GM12878 (cell line): Measurements from ENCODE around the gene SLC15A4. TPM values are rescaled to one million over a fixed set of nuclear protein-coding genes. Genes with fewer than 3 reads are reported as not detected.
"Not testable (repeated sequence)": the region's sequence is repeated elsewhere in the genome, so short reads cannot be mapped to it uniquely, and the experiment has no call there.

ENCODE experiments used
- ATAC-seq: fragments of 200-7000 bp; cut with Tn5 transposase; 3 replicates; pipeline ENCODE4 v1.9.1; 2020; ENCODE audit warnings: mild to moderate bottlenecking, moderate library complexity
- BruUV-seq: library from RNA; stranded (reverse); fragments of 400-500 nt; replicated peaks from 2 replicates; lab custom pipeline; 2021; lab: Mats Ljungman, UMichigan
- CTCF ChIA-PET: fragments of 300-600 bp; sonication (Branson Sonifier 250); formaldehyde crosslinking; extraction: SDS; loops from one replicate; lab custom pipeline; 2021; ENCODE audit warnings: inconsistent platforms; lab: Yijun Ruan, JAX
- POLR2A ChIA-PET: fragments of 350-600 bp; formaldehyde crosslinking; extraction: SDS; loops from one replicate; lab custom pipeline; 2021; ENCODE audit warnings: inconsistent platforms; lab: Charles Lee
- RAD21 ChIA-PET: fragments of 300-600 bp; sonication (Branson Sonifier 250); formaldehyde crosslinking; loops from one replicate; lab custom pipeline; 2023; ENCODE audit warnings: antibody characterized with exemption; ENCODE audit not compliant: unreplicated experiment; lab: Charles Lee
- SMC1A ChIA-PET: fragments of 300-600 bp; sonication (Branson Sonifier 250); formaldehyde crosslinking; loops from one replicate; lab custom pipeline; 2023; ENCODE audit not compliant: unreplicated experiment, uncharacterized antibody; lab: Charles Lee
- DNase-seq: peaks from one replicate; pipeline ENCODE4 v3.0.0-alpha.2; 2011; ENCODE audit warnings: low read depth, low spot score
- FAIRE-seq: peaks from 3 replicates; lab custom pipeline; 2011; peaks lifted over from hg19 to GRCh38; lab: Jason Lieb, UNC
- H2AFZ ChIP-seq: 2 replicates; pipeline ENCODE4 v1.6.0; 2011; ENCODE audit warnings: low read depth, low read length, control low read depth; ENCODE audit not compliant: control insufficient read depth
- H3K27ac ChIP-seq: 2 replicates; pipeline ENCODE4 v1.5.1; 2011; ENCODE audit warnings: control low read depth; ENCODE audit not compliant: control insufficient read depth, insufficient read depth
- H3K27me3 ChIP-seq, 2 experiments: replicated peaks in 1 of 2; 2 replicates each; pipeline versions ENCODE4 v1.6.0 to v1.6.1; 2011; ENCODE audit warnings: low read length in 1 of 2; ENCODE audit not compliant: control insufficient read depth in 2 of 2, insufficient read depth in 2 of 2
- H3K36me3 ChIP-seq, 2 experiments: 2 replicates each; pipeline ENCODE4 v1.5.1; 2011; ENCODE audit warnings: low read length in 1 of 2; ENCODE audit not compliant: control insufficient read depth in 2 of 2, insufficient read depth in 2 of 2
- H3K4me1 ChIP-seq: 2 replicates; pipeline ENCODE4 v1.6.1; 2011; ENCODE audit warnings: mild to moderate bottlenecking, low read length, moderate library complexity, mixed read lengths; ENCODE audit not compliant: control insufficient read depth, insufficient read depth
- H3K4me2 ChIP-seq: 2 replicates; pipeline ENCODE4 v1.6.0; 2011; ENCODE audit warnings: control low read depth; ENCODE audit not compliant: control insufficient read depth, insufficient read depth
- H3K4me3 ChIP-seq: fragments of 200-600 bp; sonication (generic); 2 replicates; pipeline ENCODE4 v1.5.1; 2016
- H3K79me2 ChIP-seq: 2 replicates; pipeline ENCODE4 v1.6.0; 2011; ENCODE audit warnings: low read length; ENCODE audit not compliant: control insufficient read depth, insufficient read depth
- H3K9ac ChIP-seq: 2 replicates; pipeline ENCODE4 v1.8.0; 2011; ENCODE audit warnings: low read length, control low read depth, mixed read lengths; ENCODE audit not compliant: control insufficient read depth, insufficient read depth
- H3K9me3 ChIP-seq: replicated peaks from 3 replicates; pipeline ENCODE4 v1.5.1; 2011; ENCODE audit warnings: mild to moderate bottlenecking, low read length; ENCODE audit not compliant: control insufficient read depth, insufficient read depth
- H4K20me1 ChIP-seq: 2 replicates; pipeline ENCODE4 v1.6.0; 2011; ENCODE audit not compliant: control insufficient read depth, insufficient read depth
- FOS ChIP-seq: IDR thresholded peaks from 3 replicates; pipeline ENCODE4 v1.6.1; 2011; ENCODE audit warnings: borderline replicate concordance; ENCODE audit not compliant: insufficient read length; ENCODE audit errors: extremely low read depth
- IRF4 ChIP-seq: IDR thresholded peaks from 2 replicates; pipeline ENCODE4 v1.6.1; 2011; ENCODE audit warnings: low read depth, low read length
- SRF ChIP-seq, 2 experiments: IDR thresholded peaks; 2 replicates each; pipeline ENCODE4 v1.6.1; 2011; ENCODE audit warnings: low read depth in 2 of 2, low read length in 2 of 2, mild to moderate bottlenecking in 1 of 2, moderate library complexity in 1 of 2
- YY1 ChIP-seq: IDR thresholded peaks from 2 replicates; pipeline ENCODE4 v1.6.1; 2011; ENCODE audit warnings: low read depth, mild to moderate bottlenecking, low read length
- WGBS: methylation state at CpG from one replicate; pipeline ENCODE4 v1.1.6; 2016; ENCODE audit warnings: low lambda C conversion rate; ENCODE audit not compliant: insufficient replicate concordance, insufficient coverage; ENCODE audit errors: missing lambda C conversion rate; 5-methylcytosine and 5-hydroxymethylcytosine counted together
- in situ Hi-C: fragments of 300-500 bp; cut with MboI; formaldehyde crosslinking; loops from 9 replicates; pipeline ENCODE4 v1.14.3; 2018; ENCODE audit warnings: mixed read lengths
- intact Hi-C: fragments of 100-400 bp; cut with micrococcal nuclease; formaldehyde crosslinking; loops from one replicate; pipeline ENCODE4 v1.14.2; 2022; ENCODE audit not compliant: unreplicated experiment
- polyA plus RNA-seq, 11 experiments: library from polyadenylated mRNA; depleted of rRNA in 4 of 11; unstranded in 6 of 11; stranded (reverse) in 5 of 11; fragments of >200 nt; fragmentation: Nextera tagmentation in 4 of 11; fragmentation: Illumina TruSeq in 1 of 11; extraction: Ambion mirVana in 4 of 11; extraction: Trizol in 1 of 11; gene quantifications; 1 replicate in 1 of 11; 2 replicates in 10 of 11; pipeline versions ENCODE4 v1.2.1 to v1.2.3, GENCODE V29; 2011 to 2016; ENCODE audit warnings: inconsistent platforms in 2 of 11, missing spikeins in 2 of 11, low read depth in 1 of 11
- total RNA-seq, 4 experiments: library from RNA; depleted of rRNA in 3 of 4; stranded (reverse); fragments of >200 nt in 3 of 4; fragmentation: Illumina TruSeq in 1 of 4; extraction: Trizol in 1 of 4; gene quantifications; 2 replicates each; pipeline versions ENCODE4 v1.2.1 to v1.2.3, GENCODE V29; 2013 to 2021

The SLC15A4 gene
- total and polyA plus RNA-seq, 10 of the 15 experiments (the other 5 are each of a cell fraction or from before 2014, with no cell fraction given): 12.7 to 257 (median 36.6) TPM

GRCh38 chr12:128849806-128850205 is 26.0 kb upstream of the SLC15A4 start:
- ATAC-seq, FAIRE-seq, H3K9ac ChIP-seq, DNase-seq, H4K20me1 ChIP-seq, H3K27ac ChIP-seq, H2AFZ ChIP-seq, H3K4me1 ChIP-seq, CTCF ChIA-PET, H3K79me2 ChIP-seq, intact Hi-C loops, H3K9me3 ChIP-seq, H3K27me3 ChIP-seq, H3K36me3 ChIP-seq, in situ Hi-C loops, H3K4me2 ChIP-seq, BruUV-seq, H3K4me3 ChIP-seq: not testable (repeated sequence)
- ChIA-PET POLR2A (interaction anchor here (1.1 kb wide), 1 partner anchor 26 kb away, joined by 3 read pairs; the partner anchor contains the start of gene SLC15A4), RAD21 (interaction anchor here (1.0 to 1.5 kb wide), 2 partner anchors 20 to 21 kb away, joined by 4 to 5 read pairs; no protein-coding TSS in a partner anchor), SMC1A (interaction anchor here (1.7 kb wide), 1 partner anchor 19 kb away, joined by 4 read pairs; no protein-coding TSS in a partner anchor)
- peak; percentile 54; the same call in 1 of the 2 replicates for TF ChIP-seq YY1
- TF ChIP-seq SRF (IDR thresholded peaks at IDR 0.05; ENCODE audit: low read depth in 2 of 2, low read length in 2 of 2): peak in 1 of 2 experiments; percentile 56; a peak in 1 of 4 replicates
- 48% methylated on average over 6 of the region's 6 CpGs for WGBS

DNA sequence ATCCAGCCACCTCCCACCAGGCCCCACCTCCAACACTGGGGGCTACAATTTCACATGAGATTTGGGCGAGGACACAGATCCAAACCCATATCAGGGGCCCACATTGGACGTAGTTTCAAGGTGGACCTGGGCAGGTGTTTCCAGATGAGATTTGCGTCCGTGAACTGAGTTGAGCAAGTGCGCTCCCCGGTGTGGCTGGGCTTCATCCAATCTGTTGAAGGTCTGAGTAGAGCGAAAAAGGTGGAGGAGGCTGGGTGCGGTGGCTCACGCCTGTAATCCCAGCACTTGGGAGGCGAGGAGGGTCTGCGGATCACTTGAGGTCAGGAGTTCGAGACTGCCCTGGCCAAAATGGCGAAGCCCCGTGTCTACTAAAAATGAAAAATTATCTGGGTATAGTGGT is 24.6 kb upstream of the SLC15A4 start:
- Histone ChIP-seq H3K4me3 (no peak overlapping the region), H3K27ac (no peak overlapping the region), H4K20me1 (no peaks in the 10 kb centered on the region), H2AFZ (no peak overlapping the region), H3K79me2 (no peaks in the 10 kb centered on the region), H3K9ac (no peak overlapping the region), H3K36me3 (no peaks in the 10 kb centered on the region), H3K9me3 (no peaks in the 10 kb centered on the region), H3K4me1 (peaks cover 10% of the 10 kb centered on the region), H3K27me3 (no peaks in the 10 kb centered on the region), H3K4me2 (no peak overlapping the region)
- CTCF ChIA-PET: no interaction called here
- WGBS: 91% methylated on average over 14 of the region's 14 CpGs
- in situ Hi-C loops (no loop called here), intact Hi-C loops (no loop called here)
- TF ChIP-seq FOS (no peak), IRF4 (no peak)
- FAIRE-seq (no peak), ATAC-seq (no peak), DNase-seq (no peak)
- RAD21 ChIA-PET: no interaction called here
- SMC1A ChIA-PET: interaction anchor here (1.6 kb wide), 1 partner anchor 8 kb away, joined by 3 read pairs; no protein-coding TSS in a partner anchor
- POLR2A ChIA-PET: no interaction called here
- no TSS peak for BruUV-seq

- ATAC-seq, H3K9ac ChIP-seq, H3K79me2 ChIP-seq, intact Hi-C loops, POLR2A ChIA-PET, FAIRE-seq, H3K9me3 ChIP-seq, CTCF ChIA-PET, H4K20me1 ChIP-seq, H3K4me2 ChIP-seq, DNase-seq, H3K4me3 ChIP-seq, H3K36me3 ChIP-seq, H3K27me3 ChIP-seq, H3K27ac ChIP-seq, BruUV-seq, in situ Hi-C loops, H2AFZ ChIP-seq: not testable (repeated sequence)
- SMC1A ChIA-PET: interaction anchor here (1.6 kb wide), 1 partner anchor 10 kb away, joined by 3 read pairs; no protein-coding TSS in a partner anchor
- RAD21 ChIA-PET: interaction anchor here (0.6 kb wide), 1 partner anchor 1898 kb away, joined by 3 read pairs; no protein-coding TSS in a partner anchor
- peaks cover 16% of the 10 kb centered on the region for H3K4me1 ChIP-seq
- WGBS: 92% methylated on average over 21 of the region's 27 CpGs
These were observed 22.9 kb upstream of the SLC15A4 start for GRCh38 chr12:128846671-128847070.
